Suprapubic skin (tissue), 4 donors: ENCODE results near the gene GRID1.

ENCODE experiments used
- EP300 ChIP-seq: sonication (generic); formaldehyde crosslinking; IDR thresholded peaks from one replicate; pipeline ENCODE4 v1.6.1; 2017; ENCODE audit warnings: antibody characterized with exemption
- POLR2A ChIP-seq, 2 donors: fragments of 450-650 bp; IDR thresholded peaks; one replicate each; pipeline ENCODE4 v1.6.1; 2017; ENCODE audit warnings: antibody characterized with exemption in 2 of 2, mild to moderate bottlenecking in 2 of 2, moderate library complexity in 2 of 2
- POLR2AphosphoS5 ChIP-seq, 3 donors: sonication (generic); formaldehyde crosslinking; IDR thresholded peaks; one replicate each; pipeline ENCODE4 v1.6.1; 2017; ENCODE audit warnings: antibody characterized with exemption in 3 of 3
- TF ChIP-seq, protein P1 (sequence below), 2 donors: fragments of 200-600 bp in 1 of 2; fragments of 450-650 bp in 1 of 2; sonication (generic) in 1 of 2; IDR thresholded peaks; one replicate each; pipeline ENCODE4 v1.5.1; 2016 to 2019; ENCODE audit warnings: antibody characterized with exemption in 2 of 2, mild to moderate bottlenecking in 1 of 2, moderate library complexity in 1 of 2

DNA sequence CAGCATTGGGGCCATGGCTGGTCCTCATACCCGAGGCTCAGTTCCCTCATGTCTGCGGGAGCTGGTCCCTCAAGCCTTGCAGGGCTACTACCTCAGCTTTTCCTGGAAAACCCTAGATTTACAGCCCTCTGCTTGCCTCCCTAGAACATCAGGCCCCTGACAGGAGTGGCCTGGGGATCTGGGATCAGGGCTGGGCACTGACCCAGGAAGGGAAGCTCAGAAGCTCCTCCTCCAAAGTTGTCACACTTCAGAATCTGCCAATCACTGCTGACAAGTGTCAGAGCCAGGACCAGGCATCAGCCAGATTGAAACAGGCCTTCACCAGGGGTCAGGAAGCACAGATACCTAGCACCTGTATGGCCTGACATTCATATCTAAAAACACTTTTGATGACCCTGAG is 115.2 kb downstream of the GRID1 start:
- TF ChIP-seq POLR2A (IDR thresholded peaks at IDR 0.05) (no peak), POLR2AphosphoS5 (IDR thresholded peaks at IDR 0.05) (no peak), EP300 (no peak)
- TF ChIP-seq, protein P1, sequence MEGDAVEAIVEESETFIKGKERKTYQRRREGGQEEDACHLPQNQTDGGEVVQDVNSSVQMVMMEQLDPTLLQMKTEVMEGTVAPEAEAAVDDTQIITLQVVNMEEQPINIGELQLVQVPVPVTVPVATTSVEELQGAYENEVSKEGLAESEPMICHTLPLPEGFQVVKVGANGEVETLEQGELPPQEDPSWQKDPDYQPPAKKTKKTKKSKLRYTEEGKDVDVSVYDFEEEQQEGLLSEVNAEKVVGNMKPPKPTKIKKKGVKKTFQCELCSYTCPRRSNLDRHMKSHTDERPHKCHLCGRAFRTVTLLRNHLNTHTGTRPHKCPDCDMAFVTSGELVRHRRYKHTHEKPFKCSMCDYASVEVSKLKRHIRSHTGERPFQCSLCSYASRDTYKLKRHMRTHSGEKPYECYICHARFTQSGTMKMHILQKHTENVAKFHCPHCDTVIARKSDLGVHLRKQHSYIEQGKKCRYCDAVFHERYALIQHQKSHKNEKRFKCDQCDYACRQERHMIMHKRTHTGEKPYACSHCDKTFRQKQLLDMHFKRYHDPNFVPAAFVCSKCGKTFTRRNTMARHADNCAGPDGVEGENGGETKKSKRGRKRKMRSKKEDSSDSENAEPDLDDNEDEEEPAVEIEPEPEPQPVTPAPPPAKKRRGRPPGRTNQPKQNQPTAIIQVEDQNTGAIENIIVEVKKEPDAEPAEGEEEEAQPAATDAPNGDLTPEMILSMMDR (IDR thresholded peaks at IDR 0.05) = no peak
